ENCODE data around the gene PHACTR3.

Gene PHACTR3

DNA sequence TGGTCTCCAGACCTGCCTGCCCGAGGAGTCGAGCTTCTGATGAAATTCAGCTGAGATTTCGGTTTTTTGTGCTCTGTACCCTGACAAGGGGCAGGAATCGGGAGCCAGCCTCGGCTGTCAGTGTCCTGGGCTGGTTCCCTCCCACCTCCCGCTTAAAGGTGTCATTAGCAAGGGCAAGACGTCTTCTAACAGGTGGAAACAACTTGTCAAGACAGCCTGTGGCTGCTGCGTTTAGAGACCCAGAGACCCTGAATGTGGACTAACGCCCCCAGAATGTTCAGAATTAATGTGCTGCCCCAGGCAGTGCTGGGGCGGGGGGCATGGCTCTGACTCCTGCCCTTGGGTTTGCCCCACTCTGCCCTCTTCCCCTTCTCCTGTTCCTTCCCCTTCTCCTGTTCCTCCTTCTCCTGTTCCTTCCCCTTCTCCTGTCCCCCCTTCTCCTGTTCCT lies 69.7 kb downstream of the PHACTR3 start:
- no peak for DNase-seq

DNA sequence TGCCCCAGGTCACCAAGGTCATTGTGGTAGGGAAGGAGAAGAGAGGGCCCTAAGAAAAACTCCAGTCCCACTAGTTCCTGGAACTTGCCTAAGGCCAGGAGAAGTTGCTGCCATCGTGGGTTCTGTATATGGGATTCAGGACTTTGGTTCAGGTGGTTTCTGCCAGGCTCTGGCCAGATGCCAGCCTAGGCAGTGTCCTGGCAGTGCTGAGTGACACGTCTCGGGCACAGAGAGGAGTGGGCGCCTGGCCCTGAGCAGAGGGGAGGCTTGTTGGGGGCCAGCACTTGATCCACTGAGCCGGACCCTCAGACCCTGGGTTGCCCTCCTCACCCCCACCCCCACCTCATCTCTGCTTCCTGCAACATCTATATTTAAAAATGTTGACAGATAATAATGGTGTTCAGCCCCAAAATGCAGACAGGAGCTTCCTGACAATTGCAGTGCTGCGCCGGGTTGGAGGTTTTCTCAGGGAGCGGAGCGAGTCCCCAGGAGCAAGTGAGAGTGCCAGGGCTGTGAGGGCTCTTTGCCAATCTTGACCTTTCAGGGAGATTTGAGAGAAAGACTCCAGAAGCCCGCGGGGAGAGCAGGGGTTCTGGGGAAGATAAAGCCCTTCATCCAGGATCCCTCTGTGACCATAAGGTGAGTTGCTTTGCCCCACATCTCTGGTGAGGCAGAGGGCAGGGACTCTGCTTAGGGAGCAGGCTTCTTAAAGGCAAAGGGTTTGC lies 71.9 kb downstream of the PHACTR3 start:
- DNase-seq, result no peak

DNA sequence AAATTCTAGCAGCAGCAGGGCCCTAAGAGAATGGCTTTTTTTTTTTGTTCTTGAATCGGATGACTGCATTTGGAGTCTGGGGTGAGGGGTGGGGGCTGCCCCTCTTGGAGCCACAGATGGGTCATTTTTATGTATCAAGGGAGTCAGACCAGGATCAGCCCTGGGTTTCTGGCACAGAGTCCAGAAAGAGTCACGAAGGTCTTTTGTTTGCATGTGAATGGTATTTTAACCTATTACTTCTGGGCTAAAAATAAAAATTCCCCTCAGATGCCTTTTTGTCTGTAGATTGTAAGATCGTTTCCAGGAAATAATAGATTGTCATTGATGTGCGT lies 72.5 kb downstream of the PHACTR3 start:
- no peak for DNase-seq

DNA sequence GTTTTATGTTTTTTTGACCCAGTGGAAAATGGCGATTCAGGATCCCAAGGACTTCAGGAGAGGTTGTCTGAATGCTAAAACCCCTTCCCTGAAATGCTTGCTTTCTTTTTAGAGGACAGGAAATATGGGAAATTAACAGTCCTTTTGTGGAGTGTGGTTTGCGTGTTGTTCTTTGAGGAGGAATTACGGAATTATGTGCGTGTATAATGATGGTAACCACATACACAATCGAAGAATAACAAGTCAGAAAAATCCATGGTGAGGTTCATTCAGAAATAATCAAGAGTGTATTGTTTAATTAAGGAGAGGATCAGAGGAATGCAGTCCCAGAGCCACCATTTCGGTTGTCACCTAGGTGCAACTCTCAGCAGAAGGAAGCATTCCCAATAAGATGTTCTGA lies 73.2 kb downstream of the PHACTR3 start:
- no peak for DNase-seq

DNA sequence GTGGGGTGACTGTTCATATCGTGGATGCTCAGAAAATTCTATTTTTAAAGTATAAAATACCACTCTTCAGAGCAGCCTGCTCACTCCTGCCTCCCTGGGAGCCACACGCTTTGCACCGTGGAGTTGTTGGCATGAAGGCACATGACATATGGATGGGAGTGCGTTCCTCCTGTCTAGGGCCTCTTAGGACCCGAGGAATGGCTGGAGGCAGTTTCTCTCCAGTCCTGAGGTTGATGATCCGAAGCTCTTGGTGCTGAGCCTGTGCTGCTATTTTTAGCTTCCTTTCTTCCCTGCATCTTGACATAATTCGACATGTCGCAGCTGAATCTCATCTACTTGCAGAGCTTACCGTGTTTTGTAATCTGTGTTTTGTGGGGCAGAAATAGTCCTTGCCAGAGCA lies 73.9 kb downstream of the PHACTR3 start:
- no peak for DNase-seq

DNA sequence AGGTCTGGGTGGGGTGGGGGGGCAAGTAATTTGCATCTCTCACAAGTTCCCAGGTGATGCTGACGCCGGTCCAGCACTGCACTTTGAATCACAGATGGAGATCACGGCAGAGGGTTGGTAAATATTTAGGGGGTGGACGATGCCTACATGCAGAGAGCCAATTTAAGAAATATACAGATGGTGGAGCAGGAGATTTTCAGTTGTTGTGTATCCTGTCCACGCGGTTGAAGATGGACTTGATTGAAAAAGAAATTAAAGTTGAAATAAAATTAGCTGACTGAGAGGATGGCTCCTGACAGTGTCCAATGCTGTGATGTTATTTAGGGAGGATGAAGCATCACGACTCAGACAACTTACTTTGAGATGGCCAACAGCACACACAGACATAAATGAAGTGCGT lies 74.6 kb downstream of the PHACTR3 start:
- DNase-seq, result no peak

DNA sequence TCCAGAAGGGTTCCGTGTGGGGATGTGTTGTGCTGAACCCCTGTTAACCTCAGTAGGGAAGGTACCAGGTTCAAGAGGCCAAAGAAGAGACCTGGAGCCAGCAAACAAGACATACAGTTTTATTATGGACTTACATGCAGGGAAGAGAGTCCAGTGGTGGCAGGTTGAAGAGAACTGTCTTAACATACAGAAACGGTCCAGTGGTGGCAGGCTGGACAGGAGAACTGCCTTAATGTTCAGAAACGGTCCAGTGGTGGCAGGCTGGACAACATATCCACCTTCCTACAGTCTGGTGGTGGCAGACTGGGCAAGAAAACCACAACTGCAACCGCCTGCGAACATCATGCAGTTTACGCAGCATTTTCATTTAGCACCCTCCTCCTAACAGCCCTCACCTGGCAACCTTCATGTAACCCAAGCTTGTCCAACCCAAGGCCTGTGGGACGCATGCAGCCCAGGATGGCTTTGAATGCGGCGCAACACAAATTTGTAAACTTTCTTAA lies 75.9 kb downstream of the PHACTR3 start:
- no peak for DNase-seq

DNA sequence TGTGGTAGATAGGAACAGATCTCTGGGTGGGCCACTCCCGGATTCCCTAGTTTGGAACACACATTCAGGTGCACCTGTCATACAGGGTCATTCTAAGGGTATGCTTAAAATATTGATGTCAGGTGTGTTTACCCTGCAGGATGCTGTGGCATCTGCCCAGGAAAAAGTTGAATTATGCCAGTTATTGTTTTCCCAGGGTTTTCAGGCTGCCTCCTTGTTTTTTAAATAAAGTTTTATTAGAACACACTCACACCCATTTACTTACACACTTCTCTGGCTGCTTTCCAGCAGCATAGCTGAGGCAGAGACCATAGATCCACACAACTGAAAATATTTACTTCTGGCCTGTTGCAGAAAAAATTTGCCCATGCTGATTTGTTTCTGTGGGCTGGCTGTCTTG lies 76.5 kb downstream of the PHACTR3 start:
- DNase-seq, result no peak

DNA sequence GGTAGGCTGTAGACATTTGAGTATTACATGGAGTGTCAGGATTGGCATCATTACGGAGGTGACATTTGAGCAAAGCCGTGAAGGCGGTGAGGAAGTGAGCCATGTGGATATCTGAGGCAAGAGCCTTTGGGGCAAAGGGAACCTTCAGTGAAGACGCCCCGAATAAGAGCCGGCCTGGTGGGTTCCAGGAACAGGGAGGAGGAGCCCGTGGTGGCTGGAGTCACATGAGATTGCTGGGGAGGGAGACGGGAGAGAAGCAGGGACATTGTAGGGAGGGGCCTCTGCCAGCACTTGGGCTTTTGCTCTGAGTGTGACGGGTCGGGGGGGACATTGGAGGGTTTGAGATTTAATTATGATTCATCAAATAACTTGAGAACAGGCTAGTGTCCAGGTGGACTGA lies 78.3 kb downstream of the PHACTR3 start:
- DNase-seq, result no peak

DNA sequence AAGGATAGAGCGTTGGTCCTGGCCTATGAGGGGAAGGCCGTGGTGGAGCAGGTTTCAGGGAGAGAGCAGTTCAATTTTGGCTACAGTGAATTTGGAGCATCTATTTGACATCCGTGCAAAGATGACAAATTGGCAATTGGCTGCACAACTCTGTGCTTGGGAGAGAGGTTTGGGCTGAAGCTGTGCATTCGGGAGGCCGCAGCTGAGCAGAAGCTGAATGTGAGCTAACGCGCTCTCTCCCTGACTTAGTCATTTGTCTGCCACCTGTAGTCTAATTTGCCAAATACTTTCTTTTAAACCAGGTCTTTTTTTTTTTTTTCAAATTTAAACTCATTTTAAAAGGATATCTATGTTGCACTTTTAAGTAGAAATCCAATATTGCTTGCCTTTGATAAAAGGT lies 78.8 kb downstream of the PHACTR3 start:
- DNase-seq, result no peak

DNA sequence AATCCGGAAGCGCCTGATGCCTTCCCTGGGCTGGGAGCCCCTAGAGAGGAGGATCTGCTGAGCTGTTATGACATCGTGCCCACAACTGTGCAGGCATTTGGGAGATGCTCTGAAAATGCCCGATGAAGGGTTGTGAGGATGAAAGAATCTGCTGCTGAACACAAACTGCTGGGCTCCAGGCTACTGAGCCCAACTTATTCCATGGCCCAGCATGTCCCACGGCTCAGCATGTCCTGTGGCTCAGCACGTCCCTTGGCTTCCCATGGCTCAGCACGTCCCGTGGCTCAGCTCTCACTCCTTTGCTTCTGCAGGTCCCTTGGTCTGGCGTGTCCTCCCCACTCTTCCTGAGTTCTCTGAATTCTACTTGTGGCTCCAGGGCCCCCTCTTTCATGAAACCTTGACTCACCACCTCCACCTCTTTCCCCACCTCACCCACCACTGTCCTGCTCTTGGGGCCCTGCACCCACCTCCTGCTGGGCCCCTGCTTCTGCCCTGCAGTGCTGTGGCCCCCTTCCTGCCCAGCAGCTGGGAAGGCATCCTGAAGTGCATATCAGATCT lies 80.4 kb downstream of the PHACTR3 start:
- no peak for DNase-seq

DNA sequence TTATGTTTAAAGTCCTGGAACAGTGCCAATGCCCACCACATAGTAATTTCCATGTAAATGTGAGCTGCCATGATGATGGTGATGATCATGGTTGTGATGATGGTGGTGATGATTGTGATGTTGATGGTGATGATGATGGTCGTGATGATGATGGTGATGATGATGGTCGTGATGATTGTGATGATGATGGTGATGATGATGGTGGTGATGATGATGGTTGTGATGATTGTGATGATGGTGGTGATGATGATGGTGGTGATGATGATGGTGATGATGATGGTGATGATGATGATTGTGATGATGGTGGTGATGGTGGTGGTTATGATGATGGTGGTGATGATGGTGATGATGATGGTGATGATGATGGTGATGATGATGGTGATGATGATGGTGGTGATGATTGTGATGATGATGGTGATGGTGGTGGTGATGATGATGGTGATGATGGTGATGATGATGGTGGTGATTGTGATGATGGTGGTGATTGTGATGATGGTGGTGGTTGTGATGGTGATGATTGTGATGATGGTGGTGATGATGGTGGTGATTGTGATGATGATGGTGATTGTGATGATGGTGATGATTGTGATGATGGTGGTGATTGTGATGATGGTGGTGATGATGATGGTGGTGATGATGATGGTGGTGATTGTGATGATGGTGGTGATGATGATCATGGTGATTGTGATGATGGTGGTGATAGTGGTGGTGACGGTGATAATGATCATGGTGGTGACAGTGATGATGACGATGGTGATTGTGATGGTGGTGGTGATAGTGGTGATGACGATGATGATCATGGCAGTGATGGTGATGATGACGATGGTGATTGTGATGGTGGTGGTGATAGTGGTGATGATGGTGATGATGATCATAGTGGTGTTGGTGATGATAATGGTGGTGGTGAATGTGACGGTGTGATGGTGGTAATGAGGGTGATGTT lies 82.3 kb downstream of the PHACTR3 start:
- no peak for DNase-seq

DNA sequence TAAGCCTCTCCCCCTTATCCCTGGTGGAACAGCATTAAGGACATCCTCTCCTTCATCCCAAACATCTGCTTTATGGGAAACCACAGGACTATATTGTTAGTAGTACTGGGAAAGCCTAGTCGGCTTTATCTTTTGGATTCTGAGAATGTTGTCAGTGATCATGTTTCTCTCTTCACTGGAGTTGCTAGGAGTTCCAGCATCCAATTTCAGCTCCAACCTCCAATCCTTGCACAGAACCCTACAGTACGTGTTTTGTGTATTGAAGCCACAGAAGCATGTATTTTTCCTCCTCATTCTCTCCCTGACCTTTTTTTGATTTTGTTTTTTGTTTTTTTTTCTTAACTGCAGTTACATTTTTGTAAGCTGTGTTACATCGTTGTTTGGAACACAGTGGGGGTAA lies 84.0 kb downstream of the PHACTR3 start:
- DNase-seq, result no peak

DNA sequence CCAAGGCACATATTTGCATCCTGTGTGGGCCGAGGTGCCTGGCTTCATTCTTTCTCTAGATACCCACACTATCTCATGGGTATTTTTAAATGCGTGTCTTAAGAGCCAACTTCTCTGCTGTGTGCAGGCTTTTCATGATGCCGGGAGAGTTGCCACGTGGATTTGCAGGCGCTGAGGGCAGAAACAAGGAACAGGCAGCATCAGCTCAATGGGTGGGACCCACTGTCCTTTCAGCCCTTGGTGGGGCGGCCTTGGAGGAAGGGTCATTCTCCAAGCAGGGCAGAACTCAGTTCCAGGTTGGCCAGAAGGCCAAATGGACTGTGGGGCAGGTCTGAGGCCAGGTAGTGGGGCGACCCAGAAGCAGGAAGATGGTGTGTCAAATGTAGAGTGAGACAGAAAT lies 84.7 kb downstream of the PHACTR3 start:
- no peak for DNase-seq

DNA sequence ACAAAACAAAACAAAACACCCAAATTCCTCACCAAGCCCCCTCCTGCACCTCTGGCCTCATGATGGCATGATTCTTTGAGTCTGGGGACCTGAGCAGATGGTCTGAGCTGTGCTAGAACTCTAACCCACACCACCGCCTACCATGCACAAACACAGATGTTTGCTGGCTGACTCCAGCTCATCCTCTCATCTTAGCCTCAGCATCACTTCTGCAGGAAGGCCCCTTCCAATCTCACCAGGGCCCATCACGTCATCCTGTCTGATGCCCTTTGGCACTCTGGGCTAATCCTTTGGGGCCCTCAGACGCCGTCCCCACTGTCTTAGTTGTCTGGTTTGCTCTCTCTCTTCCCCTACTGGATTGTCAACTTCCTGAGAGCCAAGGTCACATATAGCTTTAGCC lies 85.8 kb downstream of the PHACTR3 start:
- no peak for DNase-seq

DNA sequence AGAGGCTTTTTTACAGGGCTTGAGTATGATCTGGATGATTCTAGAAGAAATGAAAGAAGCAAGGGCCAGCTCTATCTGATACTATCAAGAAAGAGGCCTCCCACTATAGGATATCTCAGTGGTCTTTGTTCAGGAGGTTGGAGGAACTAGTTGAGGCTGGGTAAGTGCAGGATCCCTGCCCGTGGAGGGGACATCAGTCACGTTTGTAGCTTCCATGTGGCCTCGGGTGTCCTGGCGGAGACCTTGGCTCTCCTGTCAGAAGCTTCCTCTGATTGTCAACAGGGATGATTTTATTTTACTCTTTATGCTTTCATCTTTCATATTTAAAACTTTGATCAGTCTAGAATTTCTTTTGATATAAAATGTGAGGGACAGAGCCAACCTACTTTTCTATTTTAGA lies 86.6 kb downstream of the PHACTR3 start:
- no peak for DNase-seq

DNA sequence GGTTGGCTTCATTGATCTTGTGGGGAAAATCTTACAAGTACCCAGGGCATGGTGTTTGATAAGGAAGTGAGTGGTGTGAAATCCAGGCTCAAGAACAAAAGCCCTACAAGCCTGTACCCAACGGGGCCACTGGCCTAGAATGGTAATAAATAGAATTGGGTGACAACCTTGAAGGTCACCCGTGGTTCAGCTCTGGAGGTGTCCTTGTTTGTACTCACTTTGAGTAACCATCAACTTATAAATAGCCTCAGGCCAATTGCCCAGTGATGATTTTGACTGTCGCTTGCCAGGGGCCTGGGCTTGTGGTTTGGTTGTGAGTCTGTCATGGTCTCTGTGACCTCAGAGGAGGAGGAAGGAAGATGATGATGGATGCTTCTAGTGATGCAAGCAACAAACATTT lies 87.8 kb downstream of the PHACTR3 start:
- DNase-seq, result no peak

DNA sequence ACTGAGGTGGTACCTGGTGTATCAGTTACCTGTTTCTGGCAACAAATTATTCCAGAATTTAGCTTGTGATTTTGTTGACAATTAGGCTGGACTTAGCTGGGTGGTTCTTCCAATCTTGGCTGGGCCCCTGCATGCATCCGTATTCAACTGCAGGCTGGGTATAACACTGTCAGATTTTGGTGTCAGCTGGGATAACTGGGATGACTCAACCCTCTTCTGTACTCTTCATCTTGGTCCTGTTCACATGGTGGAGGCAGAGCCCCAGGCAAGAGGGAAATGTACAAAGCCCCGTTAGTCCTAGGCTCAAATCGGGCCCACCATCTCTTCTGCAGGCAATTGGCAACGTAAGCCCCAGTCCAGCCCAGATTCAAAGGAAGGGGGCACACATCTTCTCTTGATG lies 89.2 kb downstream of the PHACTR3 start:
- no peak for DNase-seq

DNA sequence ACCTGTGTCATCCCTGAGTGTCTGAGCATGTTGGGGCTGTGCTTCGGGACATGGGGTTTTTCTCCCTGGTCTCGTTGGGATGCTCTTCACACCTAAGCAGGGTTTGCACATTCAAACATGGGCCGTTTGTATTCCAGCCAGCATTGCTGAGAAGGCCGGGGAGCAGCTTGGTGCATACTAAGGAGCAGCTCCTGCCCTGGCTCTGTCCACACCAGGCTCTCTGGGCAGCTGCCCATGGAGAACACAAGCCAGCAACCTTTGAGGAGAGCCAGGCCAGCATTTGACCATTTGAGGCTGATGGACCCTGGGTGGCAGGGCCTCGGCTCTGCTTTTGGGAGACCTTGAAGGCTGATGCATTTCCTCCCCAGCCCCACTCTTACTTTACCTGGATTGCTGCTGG lies 92.1 kb downstream of the PHACTR3 start:
- DNase-seq, result no peak

DNA sequence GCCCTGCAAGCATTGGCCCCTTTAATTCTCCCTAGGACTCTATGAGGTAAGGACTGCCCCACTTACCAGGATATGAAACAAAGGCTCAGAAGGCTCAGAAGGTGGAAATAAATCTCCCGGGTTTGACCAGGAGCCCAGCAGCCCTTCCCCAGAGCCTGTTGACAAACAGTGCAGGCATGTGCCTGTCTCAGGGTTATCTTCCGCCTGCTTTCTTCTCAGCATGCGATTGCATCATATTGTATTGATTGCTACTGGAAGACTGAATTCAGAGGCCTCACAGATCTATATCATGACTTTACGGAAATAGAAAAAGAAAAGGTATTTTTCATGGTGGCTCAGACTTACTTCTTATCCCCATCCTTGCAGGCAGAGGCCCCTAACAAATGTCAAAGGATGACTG lies 92.7 kb downstream of the PHACTR3 start:
- no peak for DNase-seq

DNA sequence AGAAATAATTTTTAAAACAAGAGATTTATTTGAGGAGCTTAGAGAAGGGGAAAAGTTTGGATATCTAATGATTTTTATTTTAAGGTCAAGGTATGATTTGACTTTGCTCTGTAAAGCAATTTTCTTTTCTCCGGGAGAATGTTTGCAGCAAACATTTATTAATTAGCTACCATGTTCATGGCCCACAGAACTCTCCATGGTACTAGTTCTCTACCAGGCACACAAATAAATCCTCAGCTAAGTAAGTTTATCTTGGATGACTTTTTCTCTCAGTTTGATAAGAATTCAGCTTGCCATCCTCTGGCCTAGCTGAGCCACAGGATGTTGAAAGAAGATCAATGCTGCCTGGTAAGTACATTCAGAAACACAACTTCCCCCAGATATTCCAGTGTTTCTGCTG lies 94.3 kb downstream of the PHACTR3 start:
- DNase-seq, result no peak

DNA sequence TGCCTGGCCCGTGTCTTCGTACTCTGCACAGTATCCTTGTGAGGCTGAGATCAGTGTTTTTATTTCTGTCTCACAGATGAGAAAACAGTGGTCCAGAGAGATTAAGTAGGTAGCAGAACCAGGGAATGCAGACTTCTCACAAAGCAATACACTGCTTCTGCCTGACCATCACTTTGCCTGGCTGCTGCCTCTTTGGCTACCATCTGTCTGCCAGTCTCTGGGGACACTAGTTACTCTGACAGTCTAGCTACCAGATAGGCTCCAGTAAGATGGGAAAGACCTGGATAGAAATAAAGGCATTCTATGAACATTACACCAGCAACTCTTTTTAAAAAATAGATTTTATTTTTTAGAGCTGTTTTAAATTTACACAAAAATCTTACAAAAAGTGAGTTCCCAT lies 96.9 kb downstream of the PHACTR3 start:
- no peak for DNase-seq

DNA sequence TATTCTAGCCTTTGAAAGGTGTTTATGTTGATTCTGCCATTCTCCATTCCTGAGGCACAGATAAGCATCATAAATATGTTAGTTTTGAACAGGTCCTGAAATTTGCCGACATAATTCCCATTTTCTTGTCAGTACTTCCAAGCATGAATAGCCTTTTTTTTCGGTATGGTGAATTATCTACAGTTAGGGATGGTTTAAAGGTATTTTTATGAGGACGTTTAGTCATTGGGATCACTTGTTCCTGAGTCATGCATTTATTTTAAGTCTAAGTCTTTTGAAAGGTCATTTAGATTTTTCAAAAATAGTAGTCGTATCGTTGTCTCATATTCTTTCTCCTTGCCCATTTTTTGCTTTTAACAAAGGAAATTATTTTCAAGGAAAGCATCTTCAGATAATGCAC lies 98.7 kb downstream of the PHACTR3 start:
- DNase-seq, result no peak

All from OCI-M1 (cell line).